NB4 (cell line): ENCODE data around the gene RAET1L.

Experiments used
- CTCF ChIP-seq: IDR thresholded peaks from one replicate; pipeline ENCODE4 v1.5.1; 2012; ENCODE audit warnings: low read depth, low read length
- POLR2A ChIP-seq: IDR thresholded peaks from 2 replicates; pipeline ENCODE4 v1.6.1; 2011; ENCODE audit warnings: mild to moderate bottlenecking; ENCODE audit not compliant: insufficient read length; ENCODE audit errors: extremely low read depth

GRCh38 chr6:149987602-149988107 lies 37.7 kb downstream of the RAET1L start:
- no peak for TF ChIP-seq CTCF
- TF ChIP-seq POLR2A, result no peak
